ENCODE measurements around the gene KRT32. TPM values are rescaled to one million over a fixed set of nuclear protein-coding genes. Genes with fewer than 3 reads are reported as not detected.

Gene KRT32
- total and polyA plus RNA-seq, 2 donors (not counting 1 experiment from before 2014, with no cell fraction given): not detected

- Mint-ChIP-seq H3K4me3 (no peak overlapping the region), H3K27me3 (peaks cover 6% of the 10 kb centered on the region), H3K9me3 (ENCODE audit: insufficient read depth) (no peaks in the 10 kb centered on the region), H3K4me1 (no peaks in the 10 kb centered on the region), H3K27ac (no peak overlapping the region)
- no peak overlapping the region for H3K4me2 ChIP-seq (replicated peaks; ENCODE audit: low read depth, low read length, poor library complexity, severe bottlenecking)
- ATAC-seq (ENCODE audit: low read depth) (no peak), DNase-seq (no peak)
- no peak overlapping the region for H2AFZ ChIP-seq (ENCODE audit: insufficient read depth, low read depth, low read length, poor library complexity, severe bottlenecking)
- H3K79me2 ChIP-seq (ENCODE audit: control insufficient read depth, insufficient read depth, low read length): no peaks in the 10 kb centered on the region
- TF ChIP-seq EZH2 (IDR thresholded peaks at IDR 0.05; ENCODE audit: borderline replicate concordance, insufficient read depth, low read depth, low read length, poor library complexity, severe bottlenecking) (no peak), CTCF (IDR thresholded peaks at IDR 0.05) (no peak)
- POLR2A ChIA-PET: no interaction called here
- CTCF ChIA-PET: interaction anchor here (0.6 kb wide), 1 partner anchor 1504 kb away, joined by 3 read pairs; no protein-coding TSS in a partner anchor
- no peaks in the 10 kb centered on the region for H3K36me3 ChIP-seq (replicated peaks in 1 of 2; ENCODE audit: control extremely low read depth in 1 of 2, control insufficient read depth in 1 of 2, extremely low read depth in 1 of 2, insufficient read depth in 2 of 2, low read length in 1 of 2)
- no peaks in the 10 kb centered on the region for H3K27me3 ChIP-seq (replicated peaks in 1 of 4; ENCODE audit: control extremely low read depth in 1 of 4, control insufficient read depth in 3 of 4, insufficient read depth in 4 of 4, low read length in 3 of 4)
- H3K27ac ChIP-seq (ENCODE audit: low read length in 2 of 2): no peak overlapping the region
- H3K4me3 ChIP-seq (ENCODE audit: control extremely low read depth in 1 of 5, extremely low read depth in 1 of 5, insufficient read depth in 1 of 5, low read depth in 2 of 5, low read length in 4 of 5): no peak overlapping the region
- intact Hi-C loops (cut with micrococcal nuclease): no loop called here
- no peaks in the 10 kb centered on the region for H3K4me1 ChIP-seq (ENCODE audit: control insufficient read depth in 2 of 2, insufficient read depth in 2 of 2, low read length in 2 of 2)
- H3K9me3 ChIP-seq (ENCODE audit: control extremely low read depth in 1 of 3, control insufficient read depth in 2 of 3, insufficient read depth in 1 of 3, low read length in 2 of 3): no peaks in the 10 kb centered on the region
- no peaks in the 10 kb centered on the region for H4K20me1 ChIP-seq (ENCODE audit: control insufficient read depth, insufficient read depth, low read length, poor library complexity, severe bottlenecking)
- 94% methylated on average over 19 of the region's 20 CpGs for WGBS (ENCODE audit: insufficient coverage)
- H3K9ac ChIP-seq (ENCODE audit: low read length): no peak overlapping the region
Measured at GRCh38 chr17:41411072-41411840, 55.9 kb downstream of the KRT32 start.

Small RNA genes lying within 50 kb of the gene (small RNA-seq; reads per million reads assigned to genes)
- 1.1 reads per million for gene RNU2-32P (ENCODE audit: insufficient read length, low read depth, low replicate concordance)

Other genes starting within 250 kb of the KRT32 start
- not detected in 2 replicates for gene KRTAP9-2, start 240.7 kb downstream of the KRT32 start, total RNA-seq
- not detected in 2 replicates for gene KRTAP9-2, start 240.7 kb downstream of the KRT32 start, polyA plus RNA-seq
- gene KRTAP9-3, start 234.9 kb downstream of the KRT32 start, total RNA-seq: not detected in 2 replicates
- gene KRTAP9-3, start 234.9 kb downstream of the KRT32 start, polyA plus RNA-seq: not detected in 2 replicates
- gene KRTAP9-8, start 229.4 kb downstream of the KRT32 start, total RNA-seq: not detected in 2 replicates
- not detected in 2 replicates for gene KRTAP9-8, start 229.4 kb downstream of the KRT32 start, polyA plus RNA-seq
- not detected in 2 replicates for gene KRTAP9-4, start 217.7 kb downstream of the KRT32 start, total RNA-seq
- not detected in 2 replicates for gene KRTAP9-4, start 217.7 kb downstream of the KRT32 start, polyA plus RNA-seq
- gene KRTAP9-9, start 212.0 kb downstream of the KRT32 start, total RNA-seq: not detected in 2 replicates
- not detected in 2 replicates for gene KRTAP9-9, start 212.0 kb downstream of the KRT32 start, polyA plus RNA-seq
- gene KRTAP9-6, start 202.0 kb downstream of the KRT32 start, total RNA-seq: not detected in 2 replicates
- not detected in 2 replicates for gene KRTAP9-6, start 202.0 kb downstream of the KRT32 start, polyA plus RNA-seq
- not detected in 2 replicates for gene KRTAP9-7, start 191.7 kb downstream of the KRT32 start, total RNA-seq
- not detected in 2 replicates for gene KRTAP9-7, start 191.7 kb downstream of the KRT32 start, polyA plus RNA-seq
- gene KRTAP29-1, start 164.5 kb downstream of the KRT32 start, total RNA-seq: not detected in 2 replicates
- gene KRTAP29-1, start 164.5 kb downstream of the KRT32 start, polyA plus RNA-seq: 0.43 TPM in 1 of 2 replicates, not detected in the other
- not detected in 2 replicates for gene KRTAP16-1, start 158.1 kb downstream of the KRT32 start, total RNA-seq
- gene KRTAP16-1, start 158.1 kb downstream of the KRT32 start, polyA plus RNA-seq: 0.16 and 0.20 TPM in 2 replicates
- gene KRTAP17-1, start 151.7 kb downstream of the KRT32 start, total RNA-seq: not detected in 2 replicates
- not detected in 2 replicates for gene KRTAP17-1, start 151.7 kb downstream of the KRT32 start, polyA plus RNA-seq
- not detected in 2 replicates for gene KRT33A, start 116.6 kb downstream of the KRT32 start, total RNA-seq
- gene KRT33A, start 116.6 kb downstream of the KRT32 start, polyA plus RNA-seq: not detected in 2 replicates
- not detected in 2 replicates for gene KRT33B, start 97.6 kb downstream of the KRT32 start, total RNA-seq
- not detected in 2 replicates for gene KRT33B, start 97.6 kb downstream of the KRT32 start, polyA plus RNA-seq
- gene KRT34, start 85.1 kb downstream of the KRT32 start, total RNA-seq: not detected in 2 replicates
- gene KRT34, start 85.1 kb downstream of the KRT32 start, polyA plus RNA-seq: not detected in 2 replicates
- gene KRT31, start 69.8 kb downstream of the KRT32 start, total RNA-seq: not detected in 2 replicates
- gene KRT31, start 69.8 kb downstream of the KRT32 start, polyA plus RNA-seq: not detected in 2 replicates
- gene KRT37, start 42.8 kb downstream of the KRT32 start, total RNA-seq: not detected in 2 replicates
- not detected in 2 replicates for gene KRT37, start 42.8 kb downstream of the KRT32 start, polyA plus RNA-seq
- gene KRT38, start 26.4 kb downstream of the KRT32 start, total RNA-seq: not detected in 2 replicates
- gene KRT38, start 26.4 kb downstream of the KRT32 start, polyA plus RNA-seq: not detected in 2 replicates
- not detected in 2 replicates for gene KRT35, start 13.8 kb upstream of the KRT32 start, total RNA-seq
- not detected in 2 replicates for gene KRT35, start 13.8 kb upstream of the KRT32 start, polyA plus RNA-seq
- not detected in 2 replicates for gene KRT36, start 22.5 kb upstream of the KRT32 start, total RNA-seq
- not detected in 2 replicates for gene KRT36, start 22.5 kb upstream of the KRT32 start, polyA plus RNA-seq
- not detected in 2 replicates for gene KRT13, start 38.2 kb upstream of the KRT32 start, total RNA-seq
- gene KRT13, start 38.2 kb upstream of the KRT32 start, polyA plus RNA-seq: not detected in 2 replicates
- not detected in 2 replicates for gene KRT15, start 51.5 kb upstream of the KRT32 start, total RNA-seq
- gene KRT15, start 51.5 kb upstream of the KRT32 start, polyA plus RNA-seq: not detected in 2 replicates
- not detected in 2 replicates for gene KRT19, start 60.9 kb upstream of the KRT32 start, total RNA-seq
- not detected in 2 replicates for gene KRT19, start 60.9 kb upstream of the KRT32 start, polyA plus RNA-seq
- gene KRT9, start 104.7 kb upstream of the KRT32 start, total RNA-seq: not detected in 2 replicates
- not detected in 2 replicates for gene KRT9, start 104.7 kb upstream of the KRT32 start, polyA plus RNA-seq
- not detected in 2 replicates for gene KRT14, start 119.5 kb upstream of the KRT32 start, total RNA-seq
- gene KRT14, start 119.5 kb upstream of the KRT32 start, polyA plus RNA-seq: not detected in 2 replicates
- gene KRT16, start 145.4 kb upstream of the KRT32 start, total RNA-seq: not detected in 2 replicates
- not detected in 2 replicates for gene KRT16, start 145.4 kb upstream of the KRT32 start, polyA plus RNA-seq
- not detected in 2 replicates for gene KRT17, start 157.2 kb upstream of the KRT32 start, total RNA-seq
- not detected in 2 replicates for gene KRT17, start 157.2 kb upstream of the KRT32 start, polyA plus RNA-seq
- gene EIF1, start 221.5 kb upstream of the KRT32 start, total RNA-seq: 753 and 773 TPM in 2 replicates
- 2,045 and 2,985 TPM in 2 replicates for gene EIF1, start 221.5 kb upstream of the KRT32 start, polyA plus RNA-seq
- gene GAST, start 244.9 kb upstream of the KRT32 start, total RNA-seq: not detected in 2 replicates
- gene GAST, start 244.9 kb upstream of the KRT32 start, polyA plus RNA-seq: not detected in 2 replicates

Measured in B cell (primary cell).